ACC112 (cell line): ENCODE measurements around the gene VRK3.

ENCODE experiments used
- H2AFZ ChIP-seq: fragments of 200-600 bp; sonication (generic); one replicate; pipeline ENCODE4 v1.6.0; 2017; ENCODE audit warnings: antibody characterized with exemption, low read length; ENCODE audit not compliant: unreplicated experiment
- H3K27ac ChIP-seq: fragments of 200-600 bp; sonication (generic); 2 replicates; pipeline ENCODE4 v1.5.1; 2014; ENCODE audit warnings: low read depth, mild to moderate bottlenecking, antibody characterized with exemption, low read length, moderate library complexity
- H3K27me3 ChIP-seq: fragments of 200-600 bp; sonication (generic); 2 replicates; pipeline ENCODE4 v1.6.1; 2014; ENCODE audit warnings: mild to moderate bottlenecking, antibody characterized with exemption, low read length, moderate library complexity, mixed read lengths; ENCODE audit not compliant: insufficient read depth
- H3K36me3 ChIP-seq: fragments of 200-600 bp; sonication (generic); 2 replicates; pipeline ENCODE4 v1.6.1; 2016; ENCODE audit warnings: mild to moderate bottlenecking, antibody characterized with exemption, low read length, moderate library complexity, mixed read lengths; ENCODE audit not compliant: insufficient read depth
- H3K4me1 ChIP-seq: fragments of 200-600 bp; sonication (generic); one replicate; pipeline ENCODE4 v1.6.1; 2016; ENCODE audit warnings: low read length, mixed read lengths; ENCODE audit not compliant: insufficient read depth, unreplicated experiment, control insufficient read depth
- H3K4me3 ChIP-seq: fragments of 200-600 bp; sonication (generic); 2 replicates; pipeline ENCODE4 v1.5.1; 2014; ENCODE audit warnings: mild to moderate bottlenecking, low read depth, low read length
- H3K79me2 ChIP-seq: fragments of 200-600 bp; sonication (generic); one replicate; pipeline ENCODE4 v1.6.0; 2016; ENCODE audit warnings: low read length; ENCODE audit not compliant: control insufficient read depth, unreplicated experiment, insufficient read depth

Gene VRK3

DNA sequence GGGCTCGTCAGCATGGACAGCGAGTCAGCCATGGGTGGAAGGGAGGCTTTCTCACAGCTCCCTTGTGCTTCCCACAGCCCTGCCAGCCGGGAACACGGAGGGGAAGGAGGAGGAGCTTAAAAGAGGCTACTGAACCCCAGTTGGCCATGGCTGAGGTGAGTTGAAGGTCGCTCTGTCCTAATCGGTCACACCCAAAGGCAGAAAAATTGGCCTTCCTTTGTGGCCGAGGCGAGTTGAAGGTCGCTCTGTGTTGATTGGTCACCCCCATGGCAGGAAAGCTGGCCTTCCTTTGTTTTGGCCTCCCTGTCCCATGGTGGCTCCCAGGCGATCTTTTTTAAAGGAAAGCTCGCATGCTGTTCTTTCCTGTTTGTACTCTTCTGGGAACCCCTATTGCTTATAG, 5.8 kb upstream of the VRK3 start:
- no peak overlapping the region for H3K27ac ChIP-seq
- H2AFZ ChIP-seq = no peak overlapping the region
- H3K4me1 ChIP-seq = peaks cover 5% of the 10 kb centered on the region
- H3K79me2 ChIP-seq = peaks cover 43% of the 10 kb centered on the region
- H3K27me3 ChIP-seq = no peaks in the 10 kb centered on the region
- H3K36me3 ChIP-seq = peaks cover 21% of the 10 kb centered on the region
- no peak overlapping the region for H3K4me3 ChIP-seq

DNA sequence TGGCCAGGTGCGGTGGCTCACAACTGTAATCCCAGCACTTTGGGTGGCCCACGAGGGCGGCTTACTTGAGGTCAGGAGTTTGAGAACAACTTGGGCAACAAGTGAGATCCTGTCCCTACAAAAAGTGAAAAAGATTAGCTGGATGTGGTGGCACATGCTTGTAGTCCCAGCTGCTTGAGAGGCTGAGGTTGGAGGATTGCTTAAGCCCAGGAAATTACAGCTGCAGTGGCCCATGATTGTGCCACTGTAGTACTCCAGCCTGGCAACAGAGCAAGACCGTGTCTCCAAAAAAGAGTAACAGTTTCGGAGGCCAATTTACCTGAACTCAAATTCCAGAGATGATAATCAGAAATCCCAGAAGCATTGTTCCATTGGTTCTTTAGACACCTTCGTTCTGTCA, 5.1 kb upstream of the VRK3 start:
- Histone ChIP-seq H3K4me1 (peaks cover 5% of the 10 kb centered on the region), H3K27me3 (no peaks in the 10 kb centered on the region), H3K4me3 (no peak overlapping the region), H2AFZ (no peak overlapping the region), H3K79me2 (peaks cover 43% of the 10 kb centered on the region), H3K27ac (no peak overlapping the region), H3K36me3 (peaks cover 21% of the 10 kb centered on the region)

DNA sequence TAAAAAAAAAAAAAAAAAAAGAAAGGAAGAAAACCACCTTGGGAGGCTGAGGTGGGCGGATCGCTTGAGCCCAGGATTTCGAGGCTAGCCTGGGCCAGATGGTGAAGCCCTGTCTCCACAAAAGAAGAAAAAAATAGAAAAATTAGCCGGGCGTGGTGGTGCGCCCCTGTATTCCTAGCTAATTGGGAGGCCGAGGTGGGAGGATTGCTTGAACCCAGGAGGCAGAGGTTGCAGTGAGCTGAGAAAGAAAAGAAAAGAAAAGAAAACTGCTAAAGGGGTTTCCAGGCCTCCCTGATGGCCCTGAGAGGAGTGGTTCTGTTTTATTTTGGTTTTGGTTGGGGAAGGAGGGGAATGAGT, 1.4 kb upstream of the VRK3 start:
- H2AFZ ChIP-seq = no peak overlapping the region
- peaks cover 4% of the 10 kb centered on the region for H3K36me3 ChIP-seq
- H3K79me2 ChIP-seq = peaks cover 63% of the 10 kb centered on the region
- H3K4me1 ChIP-seq = peaks cover 9% of the 10 kb centered on the region
- peak overlapping the region; percentile 92 for H3K4me3 ChIP-seq
- no peaks in the 10 kb centered on the region for H3K27me3 ChIP-seq
- H3K27ac ChIP-seq = no peak overlapping the region

DNA sequence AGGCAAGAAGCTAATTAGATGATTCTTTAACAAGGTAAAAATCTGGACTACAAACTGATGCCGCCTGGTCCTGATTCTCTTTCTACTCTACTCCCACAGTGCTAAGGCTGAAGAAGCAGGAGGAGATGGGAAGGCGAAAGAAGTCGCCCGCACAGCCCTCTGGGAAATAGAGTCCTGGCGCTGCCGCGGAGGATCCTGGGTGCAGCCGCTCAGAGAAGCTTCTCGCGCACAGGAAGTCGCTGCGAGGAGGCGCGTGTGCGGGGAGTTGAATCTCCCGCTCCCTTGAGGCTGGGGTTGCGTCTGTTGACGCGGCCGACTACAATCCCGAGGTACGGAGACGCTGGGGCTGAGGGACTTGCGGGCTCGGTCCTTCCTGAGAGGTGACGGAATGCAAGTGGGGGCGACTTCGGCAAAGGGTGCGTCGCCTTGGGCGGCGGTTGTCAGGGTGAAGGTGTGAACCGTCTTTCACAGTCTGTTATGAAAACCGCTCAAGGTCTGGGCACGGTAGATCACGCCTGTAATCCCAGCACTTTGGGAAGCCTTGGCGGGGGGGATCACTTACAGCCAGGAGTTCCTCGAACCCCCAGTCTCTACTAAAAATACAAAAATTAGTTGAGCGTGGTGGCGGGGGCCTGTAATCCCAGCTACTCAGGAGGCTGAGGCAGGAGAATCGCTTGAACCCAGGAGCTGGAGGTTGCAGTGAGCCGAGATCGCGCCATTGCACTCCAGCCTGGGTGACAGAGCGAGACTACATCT, 800 bp upstream of the VRK3 start, which contains the start of gene ZNF473:
Gene ZNF473, plus strand, starts transcription at position 212 of the 756 bp plus-strand sequence. CDS start 5,078 bp downstream, outside the sequence.
- Histone ChIP-seq H3K4me3 (peak within 1 kb of the TSS; percentile 92), H3K27me3 (no peaks in the 10 kb centered on the region), H3K27ac (peak within 1 kb of the TSS; percentile 89), H3K79me2 (peaks cover 60% of the 10 kb centered on the region), H2AFZ (peak within 1 kb of the TSS; percentile 97), H3K36me3 (peaks cover under 1% of the 10 kb centered on the region), H3K4me1 (peaks cover 9% of the 10 kb centered on the region)

DNA sequence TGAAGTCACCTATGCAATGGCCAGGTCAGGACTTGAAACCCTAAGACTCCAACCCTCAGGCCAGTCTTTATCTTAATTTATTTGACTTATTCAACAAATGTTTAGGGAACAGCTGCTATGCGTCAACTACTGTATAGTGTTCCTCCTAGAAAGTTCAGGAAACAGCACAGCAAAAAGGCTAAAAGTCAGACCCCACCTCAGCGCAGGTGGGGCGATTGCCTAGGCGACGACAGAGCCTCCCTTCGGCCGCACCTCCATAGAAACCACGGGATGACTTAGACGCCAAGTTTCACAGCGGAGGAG, 502 bp downstream of the VRK3 start:
- no peaks in the 10 kb centered on the region; the same call in 1 of the 2 replicates for H3K36me3 ChIP-seq
- peak overlapping the region; percentile 75; the same call in 1 of the 2 replicates for H3K27ac ChIP-seq
- no peaks in the 10 kb centered on the region for H3K27me3 ChIP-seq
- peak overlapping the region; percentile 92 for H3K4me3 ChIP-seq
- peaks cover 48% of the 10 kb centered on the region for H3K79me2 ChIP-seq
- peak overlapping the region; percentile 97 for H2AFZ ChIP-seq
- peaks cover 9% of the 10 kb centered on the region for H3K4me1 ChIP-seq

DNA sequence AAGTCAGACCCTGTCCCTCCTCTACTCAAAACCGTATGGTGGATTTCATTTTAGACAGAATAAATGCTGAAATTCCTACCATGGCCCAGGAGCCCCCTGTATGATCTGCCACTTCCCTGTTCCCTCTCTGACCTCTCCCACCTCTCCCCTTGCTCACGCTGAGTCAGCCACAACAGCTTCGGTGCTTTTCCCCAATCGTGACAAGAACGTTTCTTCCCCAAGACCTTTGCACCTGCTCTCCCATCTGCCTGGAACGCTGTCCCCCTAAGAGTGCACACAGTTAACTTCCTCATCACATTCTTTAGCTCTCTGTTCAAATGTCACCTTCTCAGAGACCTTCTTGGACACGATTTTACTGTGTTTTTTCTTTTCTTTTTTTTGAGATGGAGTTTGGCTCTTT, 2.3 kb downstream of the VRK3 start:
- H3K79me2 ChIP-seq = peaks cover 35% of the 10 kb centered on the region
- no peak overlapping the region for H3K4me3 ChIP-seq
- H3K27me3 ChIP-seq = no peaks in the 10 kb centered on the region
- H3K4me1 ChIP-seq = peaks cover 9% of the 10 kb centered on the region
- no peak overlapping the region for H2AFZ ChIP-seq
- no peak overlapping the region for H3K27ac ChIP-seq
- H3K36me3 ChIP-seq = 0 out of 2 replicates have a peak, but pooled peaks cover 3% of the 10 kb centered on the region

DNA sequence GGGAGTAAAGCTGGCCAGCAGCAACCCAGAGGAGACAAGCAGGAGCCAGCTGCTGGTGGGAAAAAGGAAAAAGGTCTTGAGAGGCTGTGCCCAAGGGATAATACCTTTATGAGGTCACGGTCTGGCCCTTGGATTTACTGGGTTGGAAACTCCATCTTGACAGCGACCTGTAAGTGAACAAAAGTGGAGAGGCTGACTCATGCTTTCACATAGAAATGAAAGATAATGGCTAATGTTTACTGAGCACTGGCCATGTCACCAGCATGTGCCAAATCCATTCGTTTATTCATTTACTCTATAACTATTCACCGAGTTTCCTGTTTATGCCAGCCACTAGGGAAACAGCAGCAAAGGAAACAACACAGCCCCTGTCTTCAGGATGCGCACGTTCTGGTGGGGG, 4.7 kb downstream of the VRK3 start:
- H3K4me1 ChIP-seq = peaks cover 4% of the 10 kb centered on the region
- H3K4me3 ChIP-seq = no peak overlapping the region
- H3K79me2 ChIP-seq = peaks cover 20% of the 10 kb centered on the region
- no peaks in the 10 kb centered on the region for H3K27me3 ChIP-seq
- H2AFZ ChIP-seq = no peak overlapping the region
- no peak overlapping the region for H3K27ac ChIP-seq
- peaks cover 9% of the 10 kb centered on the region; the same call in 1 of the 2 replicates for H3K36me3 ChIP-seq

DNA sequence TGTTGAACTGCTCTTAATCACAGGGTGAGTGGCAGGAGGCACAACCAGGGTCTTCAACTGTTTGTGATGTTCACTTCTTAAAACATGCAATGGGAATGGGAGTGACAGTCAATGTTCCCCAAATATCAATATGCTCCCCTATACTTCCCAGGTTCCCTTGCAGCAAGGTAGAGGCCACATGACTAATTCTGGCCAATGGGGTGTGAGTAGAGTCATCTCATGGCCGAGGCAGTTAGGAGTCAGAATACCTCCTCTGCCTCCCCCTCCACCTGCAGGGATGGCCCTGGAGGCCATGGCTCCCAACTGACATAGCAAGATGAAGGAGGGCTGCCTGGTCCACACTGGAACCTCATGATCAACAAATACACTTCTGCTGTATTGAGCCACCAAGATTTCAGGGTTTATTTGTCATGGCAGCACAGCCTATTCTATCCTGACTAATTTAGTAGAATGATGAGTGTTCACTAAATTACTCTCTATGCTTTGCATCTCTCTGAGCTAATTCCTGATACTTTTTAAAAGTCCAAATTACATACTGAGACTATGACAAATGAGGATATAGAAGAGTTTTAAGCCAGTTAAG, 8.9 kb downstream of the VRK3 start:
- Histone ChIP-seq H3K36me3 (peaks cover 9% of the 10 kb centered on the region; the same call in 1 of the 2 replicates), H3K79me2 (no peaks in the 10 kb centered on the region), H3K27me3 (no peaks in the 10 kb centered on the region), H3K4me1 (no peaks in the 10 kb centered on the region), H3K27ac (no peak overlapping the region), H2AFZ (no peak overlapping the region), H3K4me3 (no peak overlapping the region)

DNA sequence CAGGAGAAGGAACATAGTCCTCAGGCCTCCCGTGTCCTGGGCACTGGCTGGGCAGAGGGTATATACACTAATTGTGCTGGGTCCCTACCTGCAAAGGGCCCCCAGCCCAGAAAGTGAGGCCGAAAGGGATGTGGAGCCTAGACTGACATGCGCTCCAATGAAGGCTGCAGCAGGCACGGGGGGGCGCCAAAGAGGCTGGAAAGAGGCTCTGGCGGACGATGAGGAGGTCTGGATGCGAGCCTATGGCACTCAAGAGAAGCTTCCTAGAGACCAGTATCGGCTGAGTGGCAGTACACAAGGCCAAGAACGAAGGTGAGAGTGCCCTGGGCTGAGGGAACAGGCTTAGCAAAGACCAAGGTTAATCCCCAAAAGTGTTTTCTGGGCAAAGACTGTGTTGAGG, 16.6 kb downstream of the VRK3 start:
- H2AFZ ChIP-seq = no peak overlapping the region
- H3K4me1 ChIP-seq = peaks cover 6% of the 10 kb centered on the region
- no peaks in the 10 kb centered on the region for H3K79me2 ChIP-seq
- no peak overlapping the region for H3K4me3 ChIP-seq
- H3K27ac ChIP-seq = no peak overlapping the region
- H3K36me3 ChIP-seq = no peaks in the 10 kb centered on the region
- H3K27me3 ChIP-seq = no peaks in the 10 kb centered on the region

DNA sequence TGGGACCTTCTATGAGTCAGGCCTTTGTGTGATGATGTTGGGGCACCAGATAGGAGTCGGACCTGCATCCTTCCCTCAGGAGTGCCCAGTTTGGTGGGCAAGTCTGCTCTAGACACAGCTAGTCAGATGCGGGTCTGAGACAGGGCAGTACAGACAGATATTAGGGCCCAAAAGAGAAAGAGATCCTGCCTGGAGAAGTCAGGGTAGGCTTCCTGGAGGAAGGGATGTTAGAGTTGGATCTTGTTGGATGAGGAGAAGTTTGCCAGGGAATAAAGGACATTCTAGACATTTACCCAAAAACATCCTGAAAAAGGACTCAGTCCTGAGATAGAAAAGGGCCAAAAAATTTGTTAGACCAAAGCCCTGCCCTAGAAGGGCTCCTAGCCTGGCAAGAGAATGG, 17.2 kb downstream of the VRK3 start:
- Histone ChIP-seq H3K4me1 (peaks cover 6% of the 10 kb centered on the region), H3K36me3 (peaks cover 3% of the 10 kb centered on the region; the same call in 1 of the 2 replicates)

DNA sequence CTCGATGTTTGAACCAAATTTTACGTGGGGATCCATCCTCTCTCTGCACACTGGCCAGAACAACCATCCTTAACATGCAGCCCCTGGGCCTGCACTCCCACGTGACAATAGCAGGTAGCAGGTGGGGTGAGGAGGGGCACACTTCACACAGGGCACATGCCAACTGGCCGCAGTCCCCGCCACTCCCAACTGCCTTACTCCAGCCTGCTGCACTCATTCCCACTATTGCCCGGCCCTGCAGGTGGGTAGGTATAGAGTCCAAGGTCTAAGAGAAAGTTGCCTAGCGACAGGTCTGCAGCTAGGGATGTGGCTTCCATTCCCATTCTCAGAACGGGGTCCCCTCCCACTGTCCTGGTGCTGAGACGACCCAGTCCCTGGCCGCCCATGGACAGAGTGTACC, 18.0 kb downstream of the VRK3 start:
- no peak overlapping the region for H3K27ac ChIP-seq
- H3K79me2 ChIP-seq = no peaks in the 10 kb centered on the region
- no peak overlapping the region for H2AFZ ChIP-seq
- peaks cover 6% of the 10 kb centered on the region for H3K4me1 ChIP-seq
- no peaks in the 10 kb centered on the region for H3K27me3 ChIP-seq
- H3K4me3 ChIP-seq = no peak overlapping the region
- peaks cover 3% of the 10 kb centered on the region; the same call in 1 of the 2 replicates for H3K36me3 ChIP-seq

More for the DNA sequence above, 17.2 kb downstream of the VRK3 start:
- Histone ChIP-seq H3K27me3 (no peaks in the 10 kb centered on the region), H3K79me2 (no peaks in the 10 kb centered on the region), H2AFZ (no peak overlapping the region), H3K4me3 (no peak overlapping the region), H3K27ac (no peak overlapping the region)
